WTC11 (cell line): ENCODE results near the gene COA1. TPM values are rescaled to one million over a fixed set of nuclear protein-coding genes. Genes with fewer than 3 reads are reported as not detected.
A peak's percentile ranks its signal among the peaks of the same experiment; 100 is the strongest.

Experiments used
- ATAC-seq: fragments of 200-7000 bp; cut with Tn5 transposase; 2 replicates; pipeline ENCODE4 v1.10.0; 2021; ENCODE audit warnings: mild to moderate bottlenecking, moderate library complexity
- CTCF ChIA-PET: fragments of 300-600 bp; sonication (Branson Sonifier 250); formaldehyde crosslinking; loops from one replicate; lab custom pipeline; 2021; ENCODE audit warnings: antibody characterized with exemption; lab: Charles Lee
- POLR2A ChIA-PET: fragments of 350-600 bp; sonication (Branson Sonifier 250); formaldehyde crosslinking; loops from one replicate; lab custom pipeline; 2021; ENCODE audit warnings: antibody characterized with exemption; lab: Charles Lee
- DNase-seq: peaks from one replicate; pipeline ENCODE4 v3.0.0; 2021; ENCODE audit warnings: low spot score
- H3K27ac Mint-ChIP-seq: 2 replicates; pipeline ENCODE4 v1.8.0; 2021; ENCODE audit warnings: mixed read lengths
- H3K27me3 Mint-ChIP-seq: 2 replicates; pipeline ENCODE4 v1.8.0; 2021; ENCODE audit warnings: low read depth, mild to moderate bottlenecking, moderate library complexity, mixed read lengths
- H3K36me3 Mint-ChIP-seq: 2 replicates; pipeline ENCODE4 v1.8.0; 2021; ENCODE audit warnings: mixed read lengths
- H3K4me1 Mint-ChIP-seq: 2 replicates; pipeline ENCODE4 v1.8.0; 2022; ENCODE audit warnings: mixed read lengths
- H3K4me3 Mint-ChIP-seq: 2 replicates; pipeline ENCODE4 v1.8.0; 2021; ENCODE audit warnings: mild to moderate bottlenecking, moderate library complexity, mixed read lengths
- H3K9me3 Mint-ChIP-seq: 2 replicates; pipeline ENCODE4 v1.8.0; 2021; ENCODE audit warnings: mixed read lengths
- CDX4 ChIP-seq: fragments of 250-450 bp; sonication (Bioruptor Pico); IDR thresholded peaks from 2 replicates; pipeline ENCODE4 v1.9.0; 2021; ENCODE audit warnings: moderate library complexity, mild to moderate bottlenecking, inconsistent platforms, borderline replicate concordance
- CREM ChIP-seq: sonication (generic); formaldehyde crosslinking; IDR thresholded peaks from 2 replicates; pipeline ENCODE4 v1.8.1; 2022; ENCODE audit warnings: mild to moderate bottlenecking, missing genetic modification reagents, moderate library complexity
- FOXK1 ChIP-seq: sonication (generic); formaldehyde crosslinking; IDR thresholded peaks from 2 replicates; pipeline ENCODE4 v1.8.0; 2022; ENCODE audit warnings: mild to moderate bottlenecking, moderate library complexity, missing genetic modification reagents
- MYBL2 ChIP-seq: sonication (generic); formaldehyde crosslinking; IDR thresholded peaks from 2 replicates; pipeline ENCODE4 v1.8.1; 2023; ENCODE audit warnings: mild to moderate bottlenecking, moderate library complexity, missing genetic modification reagents
- NFE2L1 ChIP-seq: sonication (generic); formaldehyde crosslinking; IDR thresholded peaks from 2 replicates; pipeline ENCODE4 v1.8.1; 2023; ENCODE audit warnings: missing genetic modification reagents
- SP1 ChIP-seq: sonication (generic); formaldehyde crosslinking; conservative IDR thresholded peaks from 2 replicates; pipeline ENCODE4 v1.8.1; 2022; ENCODE audit warnings: missing genetic modification reagents
- TEAD4 ChIP-seq: sonication (generic); formaldehyde crosslinking; IDR thresholded peaks from 2 replicates; pipeline ENCODE4 v1.8.0; 2022; ENCODE audit warnings: mild to moderate bottlenecking, missing genetic modification reagents
- ZBTB43 ChIP-seq: sonication (generic); formaldehyde crosslinking; IDR thresholded peaks from 2 replicates; pipeline ENCODE4 v1.8.1; 2023; ENCODE audit warnings: mild to moderate bottlenecking, missing genetic modification reagents
- ZNF219 ChIP-seq: sonication (generic); formaldehyde crosslinking; IDR thresholded peaks from 2 replicates; pipeline ENCODE4 v1.8.0; 2023; ENCODE audit warnings: missing genetic modification reagents, mild to moderate bottlenecking, borderline replicate concordance
- total RNA-seq: library from RNA; stranded (reverse); gene quantifications from 3 replicates; pipeline ENCODE4 v1.2.3, GENCODE V29; 2021
- TF ChIP-seq, protein P1 (sequence below): fragments of 250-450 bp; sonication (Bioruptor Pico); conservative IDR thresholded peaks from 2 replicates; pipeline ENCODE4 v1.9.0; 2021; ENCODE audit warnings: mild to moderate bottlenecking
- TF ChIP-seq, protein P2 (sequence below): fragments of 250-450 bp; sonication (Bioruptor Pico); IDR thresholded peaks from 2 replicates; pipeline ENCODE4 v2.1.2; 2022; ENCODE audit warnings: mild to moderate bottlenecking, moderate library complexity
- TF ChIP-seq, protein P3 (sequence below): sonication (generic); formaldehyde crosslinking; IDR thresholded peaks from 2 replicates; pipeline ENCODE4 v1.8.1; 2023; ENCODE audit warnings: mild to moderate bottlenecking, missing genetic modification reagents, moderate library complexity
- TF ChIP-seq, protein P4 (sequence below): sonication (generic); formaldehyde crosslinking; IDR thresholded peaks from 2 replicates; pipeline ENCODE4 v1.8.0; 2022; ENCODE audit warnings: mild to moderate bottlenecking, missing genetic modification reagents

Gene COA1
- total RNA-seq, 1 experiment from 2014 or later = 132 TPM

DNA sequence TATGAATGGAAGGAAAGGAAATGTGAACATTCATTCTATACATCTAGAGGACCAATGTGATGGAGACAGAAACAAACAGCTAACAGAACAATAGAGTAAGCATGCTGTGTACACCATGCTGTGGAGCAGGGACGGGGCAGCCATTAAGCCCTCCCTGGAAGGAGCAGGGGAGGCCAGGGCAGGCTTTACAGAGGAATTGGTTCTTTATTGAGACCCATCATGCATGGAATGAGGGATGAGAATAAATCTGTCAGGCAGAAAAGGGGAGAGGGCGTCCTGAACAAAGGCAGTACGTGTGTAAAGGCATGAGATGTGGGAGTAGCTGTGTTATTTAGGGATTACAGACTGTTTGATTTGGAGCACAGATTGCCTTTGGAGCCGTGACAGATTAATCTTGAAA, 111.2 kb downstream of the COA1 start (continued):
- TF ChIP-seq ZBTB43 (CRISPR knock-in tag) (no peak), NFE2L1 (CRISPR knock-in tag) (no peak), CREM (CRISPR knock-in tag) (no peak)

GRCh38 chr7:43616977-43617376, 112.3 kb downstream of the COA1 start:
- POLR2A ChIA-PET = no interaction called here
- no peak overlapping the region for H3K27ac Mint-ChIP-seq
- TF ChIP-seq ZNF219 (CRISPR knock-in tag) = no peak
- no peak for TF ChIP-seq TEAD4
- TF ChIP-seq FOXK1 (CRISPR knock-in tag) = no peak
- TF ChIP-seq SP1 = no peak
- TF ChIP-seq, protein P1, sequence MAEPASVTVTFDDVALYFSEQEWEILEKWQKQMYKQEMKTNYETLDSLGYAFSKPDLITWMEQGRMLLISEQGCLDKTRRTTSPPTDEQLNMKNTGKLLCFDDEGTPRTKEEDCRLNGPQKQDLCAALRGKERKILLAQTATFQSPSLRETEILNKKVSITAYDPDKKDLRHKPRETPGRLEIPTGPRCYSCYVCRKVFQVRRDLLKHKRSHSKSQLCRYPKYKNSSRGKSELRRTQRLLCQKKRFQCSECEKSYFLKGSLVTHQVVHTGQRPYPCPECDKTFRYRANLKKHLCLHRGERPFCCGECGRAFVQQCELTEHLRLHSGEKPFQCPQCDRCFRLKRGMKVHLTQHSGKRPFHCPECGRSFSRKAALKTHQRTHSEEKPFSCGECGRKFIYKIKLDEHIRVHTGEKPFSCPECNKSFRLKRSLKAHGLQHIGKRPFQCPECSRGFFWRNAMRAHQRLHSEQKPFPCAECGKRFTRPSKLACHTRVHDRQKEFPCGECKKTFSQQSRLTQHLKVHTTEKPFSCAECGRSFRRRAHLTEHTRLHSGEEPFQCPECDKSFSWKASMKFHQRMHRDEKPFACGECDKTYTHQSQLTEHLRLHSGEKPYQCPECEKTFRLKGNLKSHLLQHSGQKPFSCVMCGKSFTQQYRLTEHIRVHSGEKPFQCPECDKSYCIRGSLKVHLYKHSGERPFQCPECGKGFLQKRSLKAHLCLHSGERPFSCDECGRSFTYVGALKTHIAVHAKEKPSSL = no peak
- TF ChIP-seq, protein P2, sequence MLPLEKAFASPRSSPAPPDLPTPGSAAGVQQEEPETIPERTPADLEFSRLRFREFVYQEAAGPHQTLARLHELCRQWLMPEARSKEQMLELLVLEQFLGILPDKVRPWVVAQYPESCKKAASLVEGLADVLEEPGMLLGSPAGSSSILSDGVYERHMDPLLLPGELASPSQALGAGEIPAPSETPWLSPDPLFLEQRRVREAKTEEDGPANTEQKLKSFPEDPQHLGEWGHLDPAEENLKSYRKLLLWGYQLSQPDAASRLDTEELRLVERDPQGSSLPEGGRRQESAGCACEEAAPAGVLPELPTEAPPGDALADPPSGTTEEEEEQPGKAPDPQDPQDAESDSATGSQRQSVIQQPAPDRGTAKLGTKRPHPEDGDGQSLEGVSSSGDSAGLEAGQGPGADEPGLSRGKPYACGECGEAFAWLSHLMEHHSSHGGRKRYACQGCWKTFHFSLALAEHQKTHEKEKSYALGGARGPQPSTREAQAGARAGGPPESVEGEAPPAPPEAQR (CRISPR knock-in tag) = no peak
- TF ChIP-seq, all 79 proteins: peak for 0
- no peaks in the 10 kb centered on the region for H3K27me3 Mint-ChIP-seq
- H3K36me3 Mint-ChIP-seq = peaks cover 9% of the 10 kb centered on the region; the same call in 1 of the 2 replicates
- peaks cover 4% of the 10 kb centered on the region; the same call in 1 of the 2 replicates for H3K4me1 Mint-ChIP-seq
- no peaks in the 10 kb centered on the region for H3K9me3 Mint-ChIP-seq
- CTCF ChIA-PET = interaction anchor here (0.6 to 4.0 kb wide), 3 partner anchors 34 to 296 kb away, joined by 3 to 18 read pairs (median 3); partner anchors contain the start of gene STK17A
- DNase-seq (no peak), ATAC-seq (no peak)
- H3K4me3 Mint-ChIP-seq = no peak overlapping the region

- no peak; the same call in 1 of the 2 replicates for ATAC-seq
- H3K4me3 Mint-ChIP-seq = no peak overlapping the region
- no peaks in the 10 kb centered on the region for H3K4me1 Mint-ChIP-seq
- no peak for DNase-seq
- H3K9me3 Mint-ChIP-seq = no peaks in the 10 kb centered on the region
- no peaks in the 10 kb centered on the region for H3K27me3 Mint-ChIP-seq
- peaks cover 11% of the 10 kb centered on the region; the same call in 1 of the 2 replicates for H3K36me3 Mint-ChIP-seq
- ChIA-PET POLR2A (no interaction called here), CTCF (interaction anchor here (0.8 to 4.0 kb wide), 2 partner anchors 33 to 84 kb away, joined by 3 to 18 read pairs; partner anchors contain the start of gene STK17A)
- peak overlapping the region; percentile 54; the same call in 1 of the 2 replicates for H3K27ac Mint-ChIP-seq
- TF ChIP-seq, protein P3, sequence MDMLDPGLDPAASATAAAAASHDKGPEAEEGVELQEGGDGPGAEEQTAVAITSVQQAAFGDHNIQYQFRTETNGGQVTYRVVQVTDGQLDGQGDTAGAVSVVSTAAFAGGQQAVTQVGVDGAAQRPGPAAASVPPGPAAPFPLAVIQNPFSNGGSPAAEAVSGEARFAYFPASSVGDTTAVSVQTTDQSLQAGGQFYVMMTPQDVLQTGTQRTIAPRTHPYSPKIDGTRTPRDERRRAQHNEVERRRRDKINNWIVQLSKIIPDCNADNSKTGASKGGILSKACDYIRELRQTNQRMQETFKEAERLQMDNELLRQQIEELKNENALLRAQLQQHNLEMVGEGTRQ (CRISPR knock-in tag) = no peak
Measured at GRCh38 chr7:43615558-43616145, 113.7 kb downstream of the COA1 start.

DNA sequence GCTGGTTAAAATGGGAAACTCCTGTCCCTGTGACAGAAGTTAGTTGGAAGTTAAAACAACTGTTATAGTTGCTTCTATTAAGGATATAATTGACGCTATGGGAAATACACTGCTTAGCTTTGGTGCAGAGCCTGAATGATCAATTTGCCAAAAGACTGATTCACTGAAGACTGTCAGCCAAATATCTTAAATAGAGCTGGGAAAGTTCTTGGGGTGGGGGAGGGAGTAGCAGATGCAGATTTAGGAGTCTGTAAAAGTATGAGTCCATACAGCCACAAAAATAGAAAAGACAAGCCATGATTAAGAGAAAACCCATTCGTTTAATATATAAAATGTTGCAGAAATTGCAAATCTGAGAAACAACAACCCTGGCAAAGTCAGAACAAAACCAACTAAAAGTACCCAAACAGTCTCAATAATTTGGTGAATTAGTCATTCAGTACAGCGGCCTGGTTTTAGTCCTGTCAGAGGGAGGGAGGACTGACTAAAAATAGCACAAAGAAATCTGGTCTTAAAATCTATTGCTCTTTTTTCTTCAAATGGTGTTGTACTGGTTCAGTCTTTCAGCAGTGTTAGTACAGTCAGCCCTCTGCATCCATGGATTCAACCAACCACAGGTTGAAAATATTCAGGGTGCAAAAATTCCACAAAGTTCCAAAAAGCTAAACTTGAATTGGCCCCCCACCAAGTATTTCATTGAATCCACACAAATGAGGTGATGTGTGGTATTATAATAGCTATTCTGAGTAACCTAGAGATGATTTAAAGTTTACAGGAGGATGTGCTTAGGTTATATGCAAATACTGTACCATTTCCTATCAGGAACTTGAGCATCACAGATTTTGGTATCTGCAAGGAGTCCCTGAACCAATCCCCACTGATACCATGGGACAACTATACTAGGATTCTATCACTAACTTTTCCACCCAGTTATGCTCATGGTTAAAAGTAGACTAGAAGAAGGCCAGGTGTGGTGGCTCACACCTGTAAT, 116.4 kb downstream of the COA1 start:
- no peak for DNase-seq
- CTCF ChIA-PET = interaction anchor here (1.1 kb wide), 1 partner anchor 30 kb away, joined by 4 read pairs; the partner anchor contains the start of gene STK17A
- Mint-ChIP-seq H3K36me3 (peaks cover 27% of the 10 kb centered on the region), H3K27me3 (no peaks in the 10 kb centered on the region), H3K4me1 (no peaks in the 10 kb centered on the region), H3K27ac (0 out of 2 replicates have a peak overlapping the region, but pooled peaks have one; percentile 6), H3K4me3 (no peak overlapping the region), H3K9me3 (no peaks in the 10 kb centered on the region)
- TF ChIP-seq, protein P3 (CRISPR knock-in tag) = no peak
- TF ChIP-seq CDX4 (CRISPR knock-in tag) = no peak
- TF ChIP-seq MYBL2 (CRISPR knock-in tag) = no peak
- TF ChIP-seq, protein P4, sequence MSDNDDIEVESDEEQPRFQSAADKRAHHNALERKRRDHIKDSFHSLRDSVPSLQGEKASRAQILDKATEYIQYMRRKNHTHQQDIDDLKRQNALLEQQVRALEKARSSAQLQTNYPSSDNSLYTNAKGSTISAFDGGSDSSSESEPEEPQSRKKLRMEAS (CRISPR knock-in tag) = no peak
- TF ChIP-seq, protein P2 (CRISPR knock-in tag) = no peak
- POLR2A ChIA-PET = interaction anchor here (0.6 kb wide), 1 partner anchor 142 kb away, joined by 4 read pairs; no protein-coding TSS in a partner anchor
- ATAC-seq = no peak
